WERI-Rb-1 (cell line): ENCODE data around the gene IL34.

Experiments used
- DNase-seq: peaks from one replicate; pipeline ENCODE4 v3.0.0-alpha.2; 2020
- H3K27ac ChIP-seq: fragments of 250-450 bp; sonication (Bioruptor Pico); 2 replicates; pipeline ENCODE4 v1.5.1; 2020; ENCODE audit warnings: mild to moderate bottlenecking, moderate library complexity
- H3K27me3 ChIP-seq: fragments of 250-450 bp; sonication (Bioruptor Pico); 2 replicates; pipeline ENCODE4 v1.5.1; 2021; ENCODE audit warnings: mild to moderate bottlenecking, low read depth, moderate library complexity; ENCODE audit not compliant: insufficient read depth, severe bottlenecking
- H3K36me3 ChIP-seq: fragments of 250-450 bp; sonication (Bioruptor Pico); 2 replicates; pipeline ENCODE4 v1.5.1; 2020; ENCODE audit warnings: mild to moderate bottlenecking, moderate library complexity
- H3K4me3 ChIP-seq: 2 replicates; pipeline ENCODE4 v1.5.1; 2011; ENCODE audit warnings: low read depth, mild to moderate bottlenecking, control low read depth, low read length
- H3K9me3 ChIP-seq: fragments of 250-450 bp; sonication (Bioruptor Pico); 2 replicates; pipeline ENCODE4 v1.5.1; 2021; ENCODE audit warnings: mild to moderate bottlenecking, moderate library complexity; ENCODE audit not compliant: severe bottlenecking
- CTCF ChIP-seq: IDR thresholded peaks from 2 replicates; pipeline ENCODE4 v1.5.1; 2011; ENCODE audit warnings: low read depth, mild to moderate bottlenecking, control low read depth, inconsistent platforms, low read length

Gene IL34

GRCh38 chr16:70696355-70696754 lies 50.0 kb downstream of the IL34 start:
- DNase-seq, result no peak
- Histone ChIP-seq H3K27me3 (no peaks in the 10 kb centered on the region), H3K27ac (no peak overlapping the region), H3K9me3 (no peaks in the 10 kb centered on the region), H3K4me3 (no peak overlapping the region), H3K36me3 (peaks cover 14% of the 10 kb centered on the region)
- TF ChIP-seq CTCF, result no peak

- Histone ChIP-seq H3K27ac (no peak overlapping the region; the same call in 1 of the 2 replicates), H3K4me3 (no peak overlapping the region), H3K9me3 (no peaks in the 10 kb centered on the region), H3K27me3 (no peaks in the 10 kb centered on the region), H3K36me3 (peaks cover 14% of the 10 kb centered on the region)
- TF ChIP-seq CTCF, result no peak
- no peak for DNase-seq
These were observed 50.7 kb downstream of the IL34 start for GRCh38 chr16:70696952-70697593.

- Histone ChIP-seq H3K9me3 (no peaks in the 10 kb centered on the region), H3K4me3 (no peak overlapping the region), H3K36me3 (peaks cover 14% of the 10 kb centered on the region), H3K27me3 (no peaks in the 10 kb centered on the region), H3K27ac (peak overlapping the region; percentile 2; the same call in 1 of the 2 replicates)
- peak; percentile 51 for DNase-seq
- 0 out of 2 replicates have a peak, but pooled peaks have one; percentile 6 for TF ChIP-seq CTCF
These were observed 51.3 kb downstream of the IL34 start for GRCh38 chr16:70697594-70698170.

GRCh38 chr16:70698901-70699300 lies 52.5 kb downstream of the IL34 start:
- no peak for DNase-seq
- Histone ChIP-seq H3K36me3 (peaks cover 14% of the 10 kb centered on the region), H3K9me3 (no peaks in the 10 kb centered on the region), H3K27ac (no peak overlapping the region), H3K27me3 (no peaks in the 10 kb centered on the region), H3K4me3 (no peak overlapping the region)
- TF ChIP-seq CTCF, result no peak

GRCh38 chr16:70699696-70700095 lies 53.3 kb downstream of the IL34 start:
- H3K36me3 ChIP-seq, result peaks cover 14% of the 10 kb centered on the region
- TF ChIP-seq CTCF, result no peak
- no peaks in the 10 kb centered on the region for H3K9me3 ChIP-seq
- DNase-seq, result no peak
- H3K27ac ChIP-seq, result no peak overlapping the region
- H3K27me3 ChIP-seq, result no peaks in the 10 kb centered on the region
- no peak overlapping the region for H3K4me3 ChIP-seq
